K562 (cell line): ENCODE measurements around the gene FOXRED2. TPM values are rescaled to one million over a fixed set of nuclear protein-coding genes. Genes with fewer than 3 reads are reported as not detected.

Experiments
- ATAC-seq: fragments of 200-7000 bp; cut with Tn5 transposase; 3 replicates; pipeline ENCODE4 v1.9.1; 2020; ENCODE audit warnings: moderate library complexity
- BruUV-seq: library from RNA; stranded (reverse); fragments of 400-500 nt; replicated peaks from 2 replicates; lab custom pipeline; 2021; lab: Mats Ljungman, UMichigan
- CTCF ChIA-PET: fragments of 300-600 bp; formaldehyde crosslinking; extraction: SDS; loops from one replicate; lab custom pipeline; 2021; ENCODE audit warnings: low intra/inter-chr PET ratio; lab: Yijun Ruan, JAX
- POLR2A ChIA-PET: fragments of 300-600, 350-650 bp; sonication (Branson Sonifier 250); formaldehyde crosslinking; extraction: SDS; loops from one replicate; lab custom pipeline; 2021; ENCODE audit warnings: antibody characterized with exemption, inconsistent platforms; lab: Yijun Ruan, JAX
- DNase-seq, 4 experiments: peaks; one replicate each; pipeline versions ENCODE4 v3.0.0 to v3.0.0-alpha.2; 2011 to 2018; ENCODE audit warnings: low spot score in 3 of 4, mixed read lengths in 3 of 4; ENCODE audit errors: extremely low read depth in 1 of 4
- FAIRE-seq: peaks from 2 replicates; lab custom pipeline; 2011; peaks lifted over from hg19 to GRCh38; lab: Jason Lieb, UNC
- H2AFZ ChIP-seq: 2 replicates; pipeline ENCODE4 v1.6.0; 2011; ENCODE audit warnings: low read depth, low read length, control low read depth, inconsistent platforms
- H3K27ac ChIP-seq: fragments of 200-600 bp; 3 replicates; pipeline ENCODE4 v1.8.0; 2011; ENCODE audit warnings: low read depth, mild to moderate bottlenecking, control low read depth, inconsistent platforms, low read length, moderate library complexity, mixed read lengths; ENCODE audit errors: extremely low read depth
- H3K27me3 ChIP-seq, 2 experiments: fragments of 300-600 bp in 1 of 2; 2 replicates in 1 of 2; 3 replicates in 1 of 2; pipeline versions ENCODE4 v1.6.0 to v1.8.0; 2011; ENCODE audit warnings: inconsistent platforms in 2 of 2, low read length in 2 of 2, mild to moderate bottlenecking in 1 of 2, mixed read lengths in 1 of 2, moderate library complexity in 1 of 2; ENCODE audit not compliant: control insufficient read depth in 2 of 2, insufficient read depth in 2 of 2
- H3K36me3 ChIP-seq: fragments of 300-600 bp; 3 replicates; pipeline ENCODE4 v1.8.0; 2011; ENCODE audit warnings: mild to moderate bottlenecking, low read length, inconsistent platforms; ENCODE audit not compliant: control insufficient read depth, insufficient read depth
- H3K4me1 ChIP-seq, 2 experiments: fragments of 200-600 bp in 1 of 2; replicated peaks in 1 of 2; 2 replicates in 1 of 2; 3 replicates in 1 of 2; pipeline versions ENCODE4 v1.5.1 to v1.8.0; 2011; ENCODE audit warnings: inconsistent platforms in 2 of 2, low read length in 2 of 2, mild to moderate bottlenecking in 1 of 2, mixed read lengths in 1 of 2, moderate library complexity in 1 of 2; ENCODE audit not compliant: control insufficient read depth in 2 of 2, insufficient read depth in 2 of 2
- H3K4me2 ChIP-seq: 2 replicates; pipeline ENCODE4 v1.6.1; 2011; ENCODE audit warnings: low read length, control low read depth, inconsistent platforms, mixed read lengths; ENCODE audit not compliant: insufficient read depth
- H3K4me3 ChIP-seq: fragments of 200-600 bp; sonication (generic), shearing (Covaris generic); 2 replicates; pipeline ENCODE4 v1.5.1; 2016; ENCODE audit warnings: control low read depth, inconsistent platforms
- H3K79me2 ChIP-seq: fragments of 200-600 bp; 3 replicates; pipeline ENCODE4 v1.8.0; 2011; ENCODE audit warnings: low read length, inconsistent platforms; ENCODE audit not compliant: control insufficient read depth, insufficient read depth
- H3K9ac ChIP-seq, 2 experiments: 2 replicates each; pipeline versions ENCODE4 v1.6.0 to v1.6.1; 2011; ENCODE audit warnings: low read depth in 2 of 2, low read length in 2 of 2, control low read depth in 1 of 2, inconsistent platforms in 1 of 2, mild to moderate bottlenecking in 1 of 2, mixed read lengths in 1 of 2; ENCODE audit not compliant: insufficient read depth in 1 of 2
- H3K9me1 ChIP-seq: one replicate; pipeline ENCODE4 v1.6.0; 2011; ENCODE audit warnings: inconsistent platforms, mild to moderate bottlenecking, low read length, moderate library complexity; ENCODE audit not compliant: control insufficient read depth, insufficient read depth
- H3K9me3 ChIP-seq: replicated peaks from 2 replicates; pipeline ENCODE4 v1.5.1; 2011; ENCODE audit warnings: low read depth, low read length, inconsistent platforms; ENCODE audit not compliant: control insufficient read depth, insufficient read depth
- H4K20me1 ChIP-seq: replicated peaks from 2 replicates; pipeline ENCODE4 v1.6.1; 2011; ENCODE audit warnings: low read length, inconsistent platforms, mixed read lengths; ENCODE audit not compliant: control insufficient read depth, insufficient read depth
- MXI1 ChIP-seq: IDR thresholded peaks from 2 replicates; pipeline ENCODE4 v1.6.1; 2011; ENCODE audit warnings: low read depth, mild to moderate bottlenecking, improper control_type of control experiment, low read length
- NCOA2 ChIP-seq, 2 experiments: fragments of 450-650 bp; IDR thresholded peaks; 2 replicates each; pipeline ENCODE4 v1.6.1; 2018; ENCODE audit warnings: mild to moderate bottlenecking in 2 of 2, moderate library complexity in 1 of 2; ENCODE audit not compliant: partially characterized antibody in 2 of 2
- NFATC3 ChIP-seq: fragments of 450-650 bp; IDR thresholded peaks from 2 replicates; pipeline ENCODE4 v1.6.1; 2017; ENCODE audit warnings: mild to moderate bottlenecking
- RFX1 ChIP-seq: fragments of 450-650 bp; IDR thresholded peaks from 2 replicates; pipeline ENCODE4 v1.6.1; 2016; ENCODE audit warnings: mild to moderate bottlenecking, moderate library complexity
- RFX7 ChIP-seq: fragments of 250-450 bp; sonication (Bioruptor Pico); IDR thresholded peaks from 2 replicates; pipeline ENCODE4 v1.5.1; 2021; ENCODE audit warnings: mild to moderate bottlenecking
- SMAD2 ChIP-seq: fragments of 150-350 bp; IDR thresholded peaks from 2 replicates; pipeline ENCODE4 v1.6.1; 2014; ENCODE audit warnings: low read depth, mild to moderate bottlenecking, low read length
- WGBS: fragments of 100-300 bp; shearing (Covaris generic); methylation state at CpG from one replicate; pipeline ENCODE4 v1.1.6; 2016; ENCODE audit warnings: low coverage, mixed read lengths; ENCODE audit not compliant: insufficient coverage; ENCODE audit errors: missing lambda C conversion rate; 5-methylcytosine and 5-hydroxymethylcytosine counted together
- in situ Hi-C: fragments of 300-500 bp; cut with MboI; formaldehyde crosslinking; loops from 4 replicates; pipeline ENCODE4 v1.15.0; 2018; ENCODE audit warnings: inconsistent platforms, mixed read lengths
- intact Hi-C: fragments of 100-400 bp; cut with micrococcal nuclease; formaldehyde crosslinking; loops from 2 replicates; pipeline ENCODE4 v1.14.2; 2022
- polyA plus RNA-seq, 8 experiments: library from polyadenylated mRNA; depleted of rRNA in 4 of 8; stranded (reverse) in 5 of 8; unstranded in 3 of 8; fragments of >200 nt; fragmentation: Nextera tagmentation in 2 of 8; fragmentation: Illumina TruSeq in 1 of 8; extraction: Ambion mirVana in 2 of 8; extraction: Trizol in 1 of 8; gene quantifications; 2 replicates each; pipeline versions ENCODE4 v1.2.1 to v1.2.3, GENCODE V29; 2011 to 2014; ENCODE audit warnings: inconsistent platforms in 1 of 8, missing spikeins in 1 of 8
- total RNA-seq, 7 experiments: library from RNA; depleted of rRNA in 6 of 7; stranded (reverse); fragments of >200 nt in 6 of 7; fragmentation: Illumina TruSeq in 2 of 7; extraction: Trizol in 2 of 7; gene quantifications; 2 replicates each; pipeline versions ENCODE4 v1.2.1 to v1.2.3, GENCODE V29; 2011 to 2021; ENCODE audit warnings: low replicate concordance in 1 of 7
- TF ChIP-seq, protein P1 (sequence below): fragments of 200-800 bp; sonication (Bioruptor generic); IDR thresholded peaks from 2 replicates; pipeline ENCODE4 v1.6.1; 2017; ENCODE audit warnings: missing genetic modification characterization, missing compliant biosample characterization
- TF ChIP-seq, protein P2 (sequence below): IDR thresholded peaks from 2 replicates; pipeline ENCODE4 v1.6.1; 2012; ENCODE audit warnings: low read depth, low read length, improper control_type of control experiment, borderline replicate concordance
- TF ChIP-seq, protein P3 (sequence below): IDR thresholded peaks from 2 replicates; pipeline ENCODE4 v1.6.1; 2016; ENCODE audit warnings: missing genetic modification characterization, missing compliant biosample characterization

The FOXRED2 gene
- total and polyA plus RNA-seq, 9 of the 15 experiments (the other 6 are each of a cell fraction or from before 2014, with no cell fraction given), result 2.8 to 48.4 (median 7.8) TPM

DNA sequence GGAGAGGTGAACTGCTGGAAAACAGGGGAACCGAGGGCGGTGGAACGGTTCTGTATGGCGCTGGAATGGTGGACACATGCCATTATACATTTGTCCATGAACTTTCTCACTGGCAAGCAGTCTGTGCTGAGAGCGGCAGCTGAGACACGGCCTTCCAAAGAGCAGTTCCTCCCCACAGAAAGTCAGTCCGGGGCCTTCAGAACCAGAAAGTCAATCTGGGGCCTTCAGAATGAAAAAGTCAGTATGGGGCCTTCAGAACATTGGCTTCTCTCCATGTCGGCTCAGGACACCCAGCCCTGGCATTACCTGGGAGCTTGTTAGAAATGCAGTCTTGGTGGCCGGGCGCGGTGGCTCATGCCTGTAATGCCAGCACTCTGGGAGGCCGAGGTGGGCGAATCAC lies 34.2 kb downstream of the FOXRED2 start:
- no peak for FAIRE-seq
- no peak overlapping the region for H3K4me3 ChIP-seq
- TF ChIP-seq NFATC3 (no peak), NCOA2 (IDR thresholded peaks at IDR 0.05; ENCODE audit: partially characterized antibody in 2 of 2) (no peak)
- TF ChIP-seq, all 486 proteins: peak for 0
- Histone ChIP-seq H3K27ac (no peak overlapping the region), H3K4me1 (peaks cover 10 to 14% of the 10 kb centered on the region in 2 experiments), H3K79me2 (peaks cover 8% of the 10 kb centered on the region; the same call in 1 of the 3 replicates), H3K9me1 (peaks cover 3% of the 10 kb centered on the region), H4K20me1 (0 out of 2 replicates have a peak, but pooled peaks cover 3% of the 10 kb centered on the region), H3K9me3 (no peaks in the 10 kb centered on the region), H3K4me2 (no peak overlapping the region), H2AFZ (no peak overlapping the region), H3K9ac (no peak overlapping the region), H3K36me3 (peaks cover 85% of the 10 kb centered on the region; the same call in 2 of the 3 replicates), H3K27me3 (no peaks in the 10 kb centered on the region)
- intact Hi-C loops, result loop anchor here (5.0 kb wide), 1 partner anchor 170 kb away; no protein-coding TSS in a partner anchor
- in situ Hi-C loops, result no loop called here
- no TSS peak for BruUV-seq
- DNase-seq, result no peak
- ATAC-seq, result no peak
- ChIA-PET POLR2A (interaction anchor here (0.8 kb wide), 1 partner anchor 15 kb away, joined by 3 read pairs; no protein-coding TSS in a partner anchor), CTCF (no interaction called here)
- WGBS, result 80% methylated on average over 13 of the region's 13 CpGs

DNA sequence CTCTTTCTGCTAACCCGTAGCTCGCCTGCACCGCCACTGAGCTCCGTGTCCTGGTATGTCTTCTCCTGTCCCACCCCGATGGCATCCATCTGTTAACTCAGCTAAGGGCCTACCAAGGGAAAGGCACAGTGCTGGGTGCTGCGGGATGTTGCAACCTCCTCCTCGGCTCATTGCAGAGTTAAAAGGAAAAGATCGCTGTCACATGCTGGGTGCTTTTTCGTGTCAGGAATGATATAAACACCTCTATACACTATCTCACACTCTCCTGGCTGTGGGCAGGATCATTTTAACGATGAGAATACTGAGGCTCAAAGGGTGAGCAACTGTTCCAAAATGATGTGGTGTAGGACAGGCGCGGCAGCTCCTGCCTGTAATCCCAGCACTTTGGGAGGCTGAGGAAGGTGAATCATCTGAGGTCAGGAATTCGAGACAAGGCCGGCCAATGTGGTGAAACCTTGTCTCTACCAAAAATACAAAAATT lies 35.5 kb downstream of the FOXRED2 start:
- no TSS peak for BruUV-seq
- H3K36me3 ChIP-seq, result peaks cover 84% of the 10 kb centered on the region; the same call in 2 of the 3 replicates
- no peak for ATAC-seq
- no peak overlapping the region for H3K4me3 ChIP-seq
- intact Hi-C loops (loop anchor here (5.0 kb wide), 1 partner anchor 169 kb away; no protein-coding TSS in a partner anchor), in situ Hi-C loops (no loop called here)
- no peak overlapping the region for H3K4me2 ChIP-seq
- peaks cover 3% of the 10 kb centered on the region for H3K9me1 ChIP-seq
- H3K9me3 ChIP-seq, result no peaks in the 10 kb centered on the region
- no peaks in the 10 kb centered on the region; the same call in 2 of the 3 replicates for H3K79me2 ChIP-seq
- no peak overlapping the region for H2AFZ ChIP-seq
- H4K20me1 ChIP-seq, result 0 out of 2 replicates have a peak, but pooled peaks cover 3% of the 10 kb centered on the region
- no peak overlapping the region for H3K9ac ChIP-seq
- CTCF ChIA-PET, result interaction anchor here (0.7 kb wide), 1 partner anchor 19 kb away, joined by 7 read pairs; no protein-coding TSS in a partner anchor
- no peaks in the 10 kb centered on the region for H3K27me3 ChIP-seq
- no peak overlapping the region for H3K27ac ChIP-seq
- FAIRE-seq, result peak; percentile 6
- peaks cover 19 to 25% of the 10 kb centered on the region in 2 experiments for H3K4me1 ChIP-seq
- no peak for DNase-seq
- POLR2A ChIA-PET, result interaction anchor here (0.6 to 1.8 kb wide), 7 partner anchors 10 to 179 kb away, joined by 3 to 7 read pairs (median 4); partner anchors contain the start of genes EIF3D and TXN2
- WGBS, result 88% methylated on average over 10 of the region's 14 CpGs
- TF ChIP-seq, protein P1, sequence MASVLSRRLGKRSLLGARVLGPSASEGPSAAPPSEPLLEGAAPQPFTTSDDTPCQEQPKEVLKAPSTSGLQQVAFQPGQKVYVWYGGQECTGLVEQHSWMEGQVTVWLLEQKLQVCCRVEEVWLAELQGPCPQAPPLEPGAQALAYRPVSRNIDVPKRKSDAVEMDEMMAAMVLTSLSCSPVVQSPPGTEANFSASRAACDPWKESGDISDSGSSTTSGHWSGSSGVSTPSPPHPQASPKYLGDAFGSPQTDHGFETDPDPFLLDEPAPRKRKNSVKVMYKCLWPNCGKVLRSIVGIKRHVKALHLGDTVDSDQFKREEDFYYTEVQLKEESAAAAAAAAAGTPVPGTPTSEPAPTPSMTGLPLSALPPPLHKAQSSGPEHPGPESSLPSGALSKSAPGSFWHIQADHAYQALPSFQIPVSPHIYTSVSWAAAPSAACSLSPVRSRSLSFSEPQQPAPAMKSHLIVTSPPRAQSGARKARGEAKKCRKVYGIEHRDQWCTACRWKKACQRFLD, result no peak
- TF ChIP-seq SMAD2 (no peak), RFX1 (no peak), RFX7 (no peak), MXI1 (no peak)
- TF ChIP-seq, protein P2, sequence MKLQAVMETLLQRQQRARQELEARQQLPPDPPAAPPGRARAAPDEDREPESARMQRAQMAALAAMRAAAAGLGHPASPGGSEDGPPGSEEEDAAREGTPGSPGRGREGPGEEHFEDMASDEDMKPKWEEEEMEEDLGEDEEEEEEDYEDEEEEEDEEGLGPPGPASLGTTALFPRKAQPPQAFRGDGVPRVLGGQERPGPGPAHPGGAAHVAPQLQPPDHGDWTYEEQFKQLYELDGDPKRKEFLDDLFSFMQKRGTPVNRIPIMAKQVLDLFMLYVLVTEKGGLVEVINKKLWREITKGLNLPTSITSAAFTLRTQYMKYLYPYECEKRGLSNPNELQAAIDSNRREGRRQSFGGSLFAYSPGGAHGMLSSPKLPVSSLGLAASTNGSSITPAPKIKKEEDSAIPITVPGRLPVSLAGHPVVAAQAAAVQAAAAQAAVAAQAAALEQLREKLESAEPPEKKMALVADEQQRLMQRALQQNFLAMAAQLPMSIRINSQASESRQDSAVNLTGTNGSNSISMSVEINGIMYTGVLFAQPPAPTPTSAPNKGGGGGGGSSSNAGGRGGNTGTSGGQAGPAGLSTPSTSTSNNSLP, result no peak
- TF ChIP-seq, protein P3, sequence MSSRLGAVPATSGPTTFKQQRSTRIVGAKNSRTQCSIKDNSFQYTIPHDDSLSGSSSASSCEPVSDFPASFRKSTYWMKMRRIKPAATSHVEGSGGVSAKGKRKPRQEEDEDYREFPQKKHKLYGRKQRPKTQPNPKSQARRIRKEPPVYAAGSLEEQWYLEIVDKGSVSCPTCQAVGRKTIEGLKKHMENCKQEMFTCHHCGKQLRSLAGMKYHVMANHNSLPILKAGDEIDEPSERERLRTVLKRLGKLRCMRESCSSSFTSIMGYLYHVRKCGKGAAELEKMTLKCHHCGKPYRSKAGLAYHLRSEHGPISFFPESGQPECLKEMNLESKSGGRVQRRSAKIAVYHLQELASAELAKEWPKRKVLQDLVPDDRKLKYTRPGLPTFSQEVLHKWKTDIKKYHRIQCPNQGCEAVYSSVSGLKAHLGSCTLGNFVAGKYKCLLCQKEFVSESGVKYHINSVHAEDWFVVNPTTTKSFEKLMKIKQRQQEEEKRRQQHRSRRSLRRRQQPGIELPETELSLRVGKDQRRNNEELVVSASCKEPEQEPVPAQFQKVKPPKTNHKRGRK, result no peak
